HepG2 (cell line): ENCODE data around the gene PKD2L1. TPM values are rescaled to one million over a fixed set of nuclear protein-coding genes. Genes with fewer than 3 reads are reported as not detected.

Experiments
- AGO1 ChIP-seq: fragments of 200-400 bp; formaldehyde crosslinking; IDR thresholded peaks from 2 replicates; pipeline ENCODE4 v1.6.1; 2017; ENCODE audit warnings: mild to moderate bottlenecking, low read depth, low read length, moderate library complexity; ENCODE audit not compliant: poor library complexity, severe bottlenecking
- FOXK1 ChIP-seq: sonication (generic); formaldehyde crosslinking; IDR thresholded peaks from 2 replicates; pipeline ENCODE4 v1.4.0; 2020; ENCODE audit warnings: low read depth, missing genetic modification reagents, borderline replicate concordance
- GATAD2A ChIP-seq: IDR thresholded peaks from 2 replicates; pipeline ENCODE4 v1.6.1; 2016
- HIVEP1 ChIP-seq: sonication (generic); formaldehyde crosslinking; IDR thresholded peaks from 2 replicates; pipeline ENCODE4 v1.4.0; 2020; ENCODE audit warnings: mild to moderate bottlenecking, missing genetic modification reagents
- KLF11 ChIP-seq: IDR thresholded peaks from 2 replicates; pipeline ENCODE4 v1.6.1; 2016; ENCODE audit warnings: missing compliant biosample characterization
- MAFG ChIP-seq: sonication (generic); formaldehyde crosslinking; IDR thresholded peaks from 2 replicates; pipeline ENCODE4 v1.5.1; 2020; ENCODE audit warnings: mild to moderate bottlenecking, missing genetic modification reagents
- NR2F1 ChIP-seq, 2 experiments: fragments of 450-650 bp in 1 of 2; formaldehyde crosslinking in 1 of 2; IDR thresholded peaks; 2 replicates each; pipeline versions ENCODE4 v1.5.0 to v1.6.1; 2016 to 2020; ENCODE audit warnings: mild to moderate bottlenecking in 1 of 2, missing compliant biosample characterization in 1 of 2, missing genetic modification reagents in 1 of 2, moderate library complexity in 1 of 2
- RBM22 ChIP-seq: fragments of 200-400 bp; formaldehyde crosslinking; optimal IDR thresholded peaks from 2 replicates; pipeline ENCODE3; 2017; ENCODE audit warnings: mild to moderate bottlenecking, low read length, moderate library complexity
- SIN3B ChIP-seq: fragments of 150-350 bp; IDR thresholded peaks from 2 replicates; pipeline ENCODE4 v1.6.1; 2014; ENCODE audit warnings: low read length
- SIX4 ChIP-seq: sonication (generic); formaldehyde crosslinking; IDR thresholded peaks from 2 replicates; pipeline ENCODE4 v1.4.0; 2020; ENCODE audit warnings: missing genetic modification reagents
- ZFAT ChIP-seq: sonication (generic); formaldehyde crosslinking; conservative IDR thresholded peaks from 2 replicates; pipeline ENCODE4 v1.8.1; 2023; ENCODE audit warnings: missing genetic modification reagents, inconsistent platforms
- ZMAT3 ChIP-seq: sonication (generic); formaldehyde crosslinking; conservative IDR thresholded peaks from 2 replicates; pipeline ENCODE4 v1.7.0; 2021; ENCODE audit warnings: missing genetic modification reagents
- ZNF136 ChIP-seq: sonication (generic); formaldehyde crosslinking; IDR thresholded peaks from 2 replicates; pipeline ENCODE4 v1.8.1; 2022; ENCODE audit warnings: low read depth, mild to moderate bottlenecking, moderate library complexity, missing genetic modification reagents
- ZNF225 ChIP-seq: sonication (generic); formaldehyde crosslinking; IDR thresholded peaks from 2 replicates; pipeline ENCODE4 v1.4.0; 2020; ENCODE audit warnings: mild to moderate bottlenecking, missing genetic modification reagents
- ZNF260 ChIP-seq: sonication (generic); formaldehyde crosslinking; IDR thresholded peaks from 2 replicates; pipeline ENCODE4 v1.4.0; 2020; ENCODE audit warnings: missing genetic modification reagents, low read depth, mild to moderate bottlenecking, borderline replicate concordance
- ZNF3 ChIP-seq: IDR thresholded peaks from 2 replicates; pipeline ENCODE4 v1.7.0; 2017; ENCODE audit warnings: inconsistent platforms
- ZNF484 ChIP-seq: sonication (generic); formaldehyde crosslinking; IDR thresholded peaks from 2 replicates; pipeline ENCODE4 v1.5.1; 2020; ENCODE audit warnings: mild to moderate bottlenecking, low read depth, missing genetic modification reagents, borderline replicate concordance
- ZNF569 ChIP-seq: sonication (generic); formaldehyde crosslinking; IDR thresholded peaks from 2 replicates; pipeline ENCODE4 v1.5.0; 2020; ENCODE audit warnings: mild to moderate bottlenecking, missing genetic modification reagents, moderate library complexity, borderline replicate concordance
- ZNF577 ChIP-seq: sonication (generic); formaldehyde crosslinking; IDR thresholded peaks from 2 replicates; pipeline ENCODE4 v1.4.0; 2020; ENCODE audit warnings: mild to moderate bottlenecking, low read depth, missing genetic modification reagents, borderline replicate concordance
- polyA plus RNA-seq, 8 experiments: library from polyadenylated mRNA; depleted of rRNA in 3 of 8; stranded (reverse) in 7 of 8; unstranded in 1 of 8; fragments of >200 nt; fragmentation: Illumina TruSeq in 4 of 8; extraction: Trizol in 4 of 8; gene quantifications; 2 replicates each; pipeline versions ENCODE4 v1.2.1 to v1.2.3, GENCODE V29; 2011 to 2016; ENCODE audit warnings: low read depth in 4 of 8, missing spikeins in 1 of 8, mixed read lengths in 1 of 8; ENCODE audit not compliant: insufficient read depth in 1 of 8
- total RNA-seq, 5 experiments: library from RNA; depleted of rRNA; stranded (reverse); fragments of >200 nt; fragmentation: Illumina TruSeq; extraction: Trizol; gene quantifications; 2 replicates each; pipeline ENCODE4 v1.2.3, GENCODE V29; 2016; ENCODE audit warnings: low read depth in 1 of 5
- TF ChIP-seq, protein P1 (sequence below): sonication (generic); formaldehyde crosslinking; IDR thresholded peaks from 2 replicates; pipeline ENCODE4 v1.5.0; 2020; ENCODE audit warnings: mild to moderate bottlenecking, low read depth, missing genetic modification reagents, borderline replicate concordance
- TF ChIP-seq, protein P2 (sequence below): sonication (generic); formaldehyde crosslinking; IDR thresholded peaks from 2 replicates; pipeline ENCODE4 v1.4.0; 2020; ENCODE audit warnings: missing genetic modification reagents
- TF ChIP-seq, protein P3 (sequence below): sonication (generic); formaldehyde crosslinking; conservative IDR thresholded peaks from 2 replicates; pipeline ENCODE4 v1.8.0; 2022; ENCODE audit warnings: missing genetic modification reagents
- TF ChIP-seq, protein P4 (sequence below): sonication (generic); formaldehyde crosslinking; IDR thresholded peaks from 2 replicates; pipeline ENCODE4 v1.8.1; 2023; ENCODE audit warnings: mild to moderate bottlenecking, moderate library complexity, missing genetic modification reagents

Gene PKD2L1
- total and polyA plus RNA-seq, 2 of the 13 experiments (the other 11 are each of a cell fraction or from before 2014, with no cell fraction given), result 0.07 to 0.15 TPM

DNA sequence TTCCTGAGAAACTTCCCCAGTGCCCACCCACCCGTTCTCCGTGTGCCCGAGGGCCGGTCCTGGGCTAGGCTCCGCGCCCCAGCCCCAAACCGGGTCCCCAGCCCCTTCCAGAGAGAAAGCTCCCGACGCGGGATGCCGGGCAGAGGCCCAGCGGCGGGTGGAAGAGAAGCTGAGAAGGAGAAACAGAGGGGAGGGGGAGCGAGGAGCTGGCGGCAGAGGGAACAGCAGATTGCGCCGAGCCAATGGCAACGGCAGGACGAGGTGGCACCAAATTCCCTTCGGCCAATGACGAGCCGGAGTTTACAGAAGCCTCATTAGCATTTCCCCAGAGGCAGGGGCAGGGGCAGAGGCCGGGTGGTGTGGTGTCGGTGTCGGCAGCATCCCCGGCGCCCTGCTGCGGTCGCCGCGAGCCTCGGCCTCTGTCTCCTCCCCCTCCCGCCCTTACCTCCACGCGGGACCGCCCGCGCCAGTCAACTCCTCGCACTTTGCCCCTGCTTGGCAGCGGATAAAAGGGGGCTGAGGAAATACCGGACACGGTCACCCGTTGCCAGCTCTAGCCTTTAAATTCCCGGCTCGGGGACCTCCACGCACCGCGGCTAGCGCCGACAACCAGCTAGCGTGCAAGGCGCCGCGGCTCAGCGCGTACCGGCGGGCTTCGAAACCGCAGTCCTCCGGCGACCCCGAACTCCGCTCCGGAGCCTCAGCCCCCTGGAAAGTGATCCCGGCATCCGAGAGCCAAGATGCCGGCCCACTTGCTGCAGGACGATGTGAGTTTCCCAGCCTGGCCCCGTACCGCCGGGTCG is 16.9 kb upstream of the PKD2L1 start, which contains the start of gene SCD (continued):
- TF ChIP-seq, protein P1, sequence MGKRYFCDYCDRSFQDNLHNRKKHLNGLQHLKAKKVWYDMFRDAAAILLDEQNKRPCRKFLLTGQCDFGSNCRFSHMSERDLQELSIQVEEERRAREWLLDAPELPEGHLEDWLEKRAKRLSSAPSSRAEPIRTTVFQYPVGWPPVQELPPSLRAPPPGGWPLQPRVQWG (CRISPR knock-in tag), result no peak
- TF ChIP-seq AGO1, result no peak
- peak; percentile 55; the same call in 1 of the 2 replicates for TF ChIP-seq HIVEP1
- 0 out of 2 replicates have a peak, but pooled peaks have one; percentile 36 for TF ChIP-seq ZMAT3 (CRISPR knock-in tag)
- TF ChIP-seq RBM22, result peak; percentile 26
- TF ChIP-seq, protein P2, sequence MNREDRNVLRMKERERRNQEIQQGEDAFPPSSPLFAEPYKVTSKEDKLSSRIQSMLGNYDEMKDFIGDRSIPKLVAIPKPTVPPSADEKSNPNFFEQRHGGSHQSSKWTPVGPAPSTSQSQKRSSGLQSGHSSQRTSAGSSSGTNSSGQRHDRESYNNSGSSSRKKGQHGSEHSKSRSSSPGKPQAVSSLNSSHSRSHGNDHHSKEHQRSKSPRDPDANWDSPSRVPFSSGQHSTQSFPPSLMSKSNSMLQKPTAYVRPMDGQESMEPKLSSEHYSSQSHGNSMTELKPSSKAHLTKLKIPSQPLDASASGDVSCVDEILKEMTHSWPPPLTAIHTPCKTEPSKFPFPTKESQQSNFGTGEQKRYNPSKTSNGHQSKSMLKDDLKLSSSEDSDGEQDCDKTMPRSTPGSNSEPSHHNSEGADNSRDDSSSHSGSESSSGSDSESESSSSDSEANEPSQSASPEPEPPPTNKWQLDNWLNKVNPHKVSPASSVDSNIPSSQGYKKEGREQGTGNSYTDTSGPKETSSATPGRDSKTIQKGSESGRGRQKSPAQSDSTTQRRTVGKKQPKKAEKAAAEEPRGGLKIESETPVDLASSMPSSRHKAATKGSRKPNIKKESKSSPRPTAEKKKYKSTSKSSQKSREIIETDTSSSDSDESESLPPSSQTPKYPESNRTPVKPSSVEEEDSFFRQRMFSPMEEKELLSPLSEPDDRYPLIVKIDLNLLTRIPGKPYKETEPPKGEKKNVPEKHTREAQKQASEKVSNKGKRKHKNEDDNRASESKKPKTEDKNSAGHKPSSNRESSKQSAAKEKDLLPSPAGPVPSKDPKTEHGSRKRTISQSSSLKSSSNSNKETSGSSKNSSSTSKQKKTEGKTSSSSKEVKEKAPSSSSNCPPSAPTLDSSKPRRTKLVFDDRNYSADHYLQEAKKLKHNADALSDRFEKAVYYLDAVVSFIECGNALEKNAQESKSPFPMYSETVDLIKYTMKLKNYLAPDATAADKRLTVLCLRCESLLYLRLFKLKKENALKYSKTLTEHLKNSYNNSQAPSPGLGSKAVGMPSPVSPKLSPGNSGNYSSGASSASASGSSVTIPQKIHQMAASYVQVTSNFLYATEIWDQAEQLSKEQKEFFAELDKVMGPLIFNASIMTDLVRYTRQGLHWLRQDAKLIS, result peak; percentile 75; the same call in 1 of the 2 replicates
- TF ChIP-seq ZFAT, result no peak
- TF ChIP-seq ZNF569 (CRISPR knock-in tag), result no peak
- TF ChIP-seq NR2F1 (CRISPR knock-in tag; IDR thresholded peaks at IDR 0.05), result no peak
- TF ChIP-seq KLF11 (CRISPR knock-in tag), result no peak; the same call in 1 of the 2 replicates
- no peak for TF ChIP-seq ZNF484 (CRISPR knock-in tag)
- no peak for TF ChIP-seq FOXK1 (CRISPR knock-in tag)
- TF ChIP-seq SIX4 (CRISPR knock-in tag), result no peak
- peak; percentile 80 for TF ChIP-seq GATAD2A
- no peak for TF ChIP-seq ZNF577
- TF ChIP-seq ZNF3 (CRISPR knock-in tag), result no peak
- no peak for TF ChIP-seq ZNF136
- TF ChIP-seq, protein P3, sequence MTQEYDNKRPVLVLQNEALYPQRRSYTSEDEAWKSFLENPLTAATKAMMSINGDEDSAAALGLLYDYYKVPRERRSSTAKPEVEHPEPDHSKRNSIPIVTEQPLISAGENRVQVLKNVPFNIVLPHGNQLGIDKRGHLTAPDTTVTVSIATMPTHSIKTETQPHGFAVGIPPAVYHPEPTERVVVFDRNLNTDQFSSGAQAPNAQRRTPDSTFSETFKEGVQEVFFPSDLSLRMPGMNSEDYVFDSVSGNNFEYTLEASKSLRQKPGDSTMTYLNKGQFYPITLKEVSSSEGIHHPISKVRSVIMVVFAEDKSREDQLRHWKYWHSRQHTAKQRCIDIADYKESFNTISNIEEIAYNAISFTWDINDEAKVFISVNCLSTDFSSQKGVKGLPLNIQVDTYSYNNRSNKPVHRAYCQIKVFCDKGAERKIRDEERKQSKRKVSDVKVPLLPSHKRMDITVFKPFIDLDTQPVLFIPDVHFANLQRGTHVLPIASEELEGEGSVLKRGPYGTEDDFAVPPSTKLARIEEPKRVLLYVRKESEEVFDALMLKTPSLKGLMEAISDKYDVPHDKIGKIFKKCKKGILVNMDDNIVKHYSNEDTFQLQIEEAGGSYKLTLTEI (CRISPR knock-in tag), result no peak
- no peak for TF ChIP-seq MAFG
- no peak for TF ChIP-seq ZNF260 (CRISPR knock-in tag)
- no peak for TF ChIP-seq ZNF225 (CRISPR knock-in tag)
- TF ChIP-seq, protein P4, sequence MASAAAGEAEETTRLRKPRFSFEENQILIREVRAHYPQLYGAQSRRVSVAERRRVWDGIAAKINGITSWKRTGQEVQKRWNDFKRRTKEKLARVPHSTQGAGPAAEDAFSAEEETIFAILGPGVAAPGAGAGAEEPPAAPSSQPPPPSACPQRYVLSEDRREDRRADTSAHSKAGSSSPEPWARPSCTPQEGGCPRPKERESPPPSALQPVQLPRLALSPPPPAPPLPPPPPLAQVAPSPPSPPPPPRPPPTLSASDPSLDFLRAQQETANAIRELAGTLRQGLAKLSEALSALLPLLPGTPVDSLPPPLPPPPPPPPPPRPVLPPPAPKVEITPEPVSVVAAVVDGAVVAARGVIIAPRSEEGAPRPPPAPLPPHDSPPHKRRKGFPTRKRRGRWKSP, result peak; percentile 48
- TF ChIP-seq SIN3B, result peak; percentile 33; the same call in 1 of the 2 replicates
